Ascending aorta (tissue), 2 donors: ENCODE results near the gene MEN1. TPM values are rescaled to one million over a fixed set of nuclear protein-coding genes. Genes with fewer than 3 reads are reported as not detected.
A peak's percentile ranks its signal among the peaks of the same experiment; 100 is the strongest.

Experiments used
- DNase-seq, 2 donors: peaks; one replicate each; pipeline ENCODE4 v3.0.0-alpha.2; 2019; ENCODE audit warnings: low spot score in 2 of 2
- H3K27ac ChIP-seq, 2 donors: fragments of 200-600 bp; sonication (generic); one replicate each; pipeline ENCODE4 v1.5.1; 2016 to 2017; ENCODE audit warnings: mild to moderate bottlenecking in 1 of 2
- H3K27me3 ChIP-seq: fragments of 200-600 bp; sonication (generic); one replicate; pipeline ENCODE4 v1.5.1; 2017
- H3K36me3 ChIP-seq, 2 donors: fragments of 200-600 bp; sonication (generic); one replicate each; pipeline ENCODE4 v1.5.1; 2016
- H3K4me1 ChIP-seq, 2 donors: fragments of 200-600 bp; sonication (generic); one replicate each; pipeline ENCODE4 v1.5.1; 2016 to 2017; ENCODE audit warnings: mild to moderate bottlenecking in 1 of 2
- H3K4me3 ChIP-seq, 2 donors: fragments of 200-600 bp; sonication (generic); one replicate each; pipeline ENCODE4 v1.5.1; 2016 to 2017; ENCODE audit warnings: mild to moderate bottlenecking in 1 of 2
- H3K9me3 ChIP-seq, 2 donors: fragments of 200-600 bp; sonication (generic); one replicate each; pipeline ENCODE4 v1.5.1; 2016
- intact Hi-C: fragments of 100-400 bp; cut with DNase I; formaldehyde crosslinking; loops from one replicate; pipeline ENCODE4 v1.15.1; 2023
- total RNA-seq: library from RNA; depleted of rRNA; stranded (reverse); fragments of >200 nt; gene quantifications from one replicate; pipeline ENCODE4 v1.1.0, GENCODE V29; 2016
- TF ChIP-seq, protein P1 (sequence below), 3 experiments: fragments of 200-600 bp in 2 of 3; fragments of 450-650 bp in 1 of 3; sonication (generic) in 2 of 3; IDR thresholded peaks; one replicate each; pipeline ENCODE4 v1.5.1; 2016 to 2019; ENCODE audit warnings: antibody characterized with exemption in 3 of 3, mild to moderate bottlenecking in 1 of 3, moderate library complexity in 1 of 3

MEN1 gene
- total RNA-seq, 1 donor from 2014 or later, result 36.6 TPM

DNA sequence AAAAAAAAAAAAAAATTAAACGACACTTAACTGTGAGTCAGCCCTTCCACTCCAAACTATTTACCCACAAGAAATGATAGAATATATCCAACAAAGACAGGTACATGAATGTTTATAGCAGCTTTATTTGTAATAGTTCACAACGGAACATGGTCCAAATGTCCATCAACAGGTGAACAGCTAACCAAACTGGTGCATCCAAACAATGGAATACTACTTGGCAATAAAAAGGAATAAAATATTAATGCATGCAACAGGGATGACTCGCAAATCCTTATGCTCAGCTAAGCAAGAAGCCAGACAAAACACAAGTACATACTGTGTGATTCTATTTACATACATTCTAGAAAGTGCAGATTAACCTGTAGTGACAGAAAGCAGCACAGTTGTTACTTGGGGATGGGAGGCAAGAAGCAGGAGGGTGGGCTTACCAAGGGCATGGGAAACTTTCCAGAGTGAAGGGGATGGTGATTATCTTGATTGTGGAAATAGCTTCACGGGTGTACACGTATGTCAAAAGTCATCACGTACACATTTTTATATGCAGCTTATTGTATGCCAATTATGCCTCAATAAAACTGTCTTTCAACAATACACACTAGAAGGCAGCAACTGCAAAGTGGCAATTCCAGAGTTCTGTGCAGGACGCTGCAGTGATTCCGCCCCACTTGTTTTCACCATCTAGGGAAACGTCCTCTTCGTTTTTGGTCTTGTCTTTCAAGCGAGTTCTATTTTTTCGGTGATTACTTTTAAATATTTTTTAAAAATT lies 25.4 kb downstream of the MEN1 start:
- H3K36me3 ChIP-seq, result peaks cover 13 to 18% of the 10 kb centered on the region in 2 donors
- no peaks in the 10 kb centered on the region for H3K4me1 ChIP-seq
- H3K4me3 ChIP-seq, result no peak overlapping the region
- TF ChIP-seq, protein P1, sequence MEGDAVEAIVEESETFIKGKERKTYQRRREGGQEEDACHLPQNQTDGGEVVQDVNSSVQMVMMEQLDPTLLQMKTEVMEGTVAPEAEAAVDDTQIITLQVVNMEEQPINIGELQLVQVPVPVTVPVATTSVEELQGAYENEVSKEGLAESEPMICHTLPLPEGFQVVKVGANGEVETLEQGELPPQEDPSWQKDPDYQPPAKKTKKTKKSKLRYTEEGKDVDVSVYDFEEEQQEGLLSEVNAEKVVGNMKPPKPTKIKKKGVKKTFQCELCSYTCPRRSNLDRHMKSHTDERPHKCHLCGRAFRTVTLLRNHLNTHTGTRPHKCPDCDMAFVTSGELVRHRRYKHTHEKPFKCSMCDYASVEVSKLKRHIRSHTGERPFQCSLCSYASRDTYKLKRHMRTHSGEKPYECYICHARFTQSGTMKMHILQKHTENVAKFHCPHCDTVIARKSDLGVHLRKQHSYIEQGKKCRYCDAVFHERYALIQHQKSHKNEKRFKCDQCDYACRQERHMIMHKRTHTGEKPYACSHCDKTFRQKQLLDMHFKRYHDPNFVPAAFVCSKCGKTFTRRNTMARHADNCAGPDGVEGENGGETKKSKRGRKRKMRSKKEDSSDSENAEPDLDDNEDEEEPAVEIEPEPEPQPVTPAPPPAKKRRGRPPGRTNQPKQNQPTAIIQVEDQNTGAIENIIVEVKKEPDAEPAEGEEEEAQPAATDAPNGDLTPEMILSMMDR (IDR thresholded peaks at IDR 0.05), result no peak
- peak in 1 of 2 donors; percentile 4 for DNase-seq
- intact Hi-C loops, result no loop called here
- no peaks in the 10 kb centered on the region for H3K9me3 ChIP-seq
- H3K27me3 ChIP-seq, result no peaks in the 10 kb centered on the region
- H3K27ac ChIP-seq, result no peak overlapping the region

DNA sequence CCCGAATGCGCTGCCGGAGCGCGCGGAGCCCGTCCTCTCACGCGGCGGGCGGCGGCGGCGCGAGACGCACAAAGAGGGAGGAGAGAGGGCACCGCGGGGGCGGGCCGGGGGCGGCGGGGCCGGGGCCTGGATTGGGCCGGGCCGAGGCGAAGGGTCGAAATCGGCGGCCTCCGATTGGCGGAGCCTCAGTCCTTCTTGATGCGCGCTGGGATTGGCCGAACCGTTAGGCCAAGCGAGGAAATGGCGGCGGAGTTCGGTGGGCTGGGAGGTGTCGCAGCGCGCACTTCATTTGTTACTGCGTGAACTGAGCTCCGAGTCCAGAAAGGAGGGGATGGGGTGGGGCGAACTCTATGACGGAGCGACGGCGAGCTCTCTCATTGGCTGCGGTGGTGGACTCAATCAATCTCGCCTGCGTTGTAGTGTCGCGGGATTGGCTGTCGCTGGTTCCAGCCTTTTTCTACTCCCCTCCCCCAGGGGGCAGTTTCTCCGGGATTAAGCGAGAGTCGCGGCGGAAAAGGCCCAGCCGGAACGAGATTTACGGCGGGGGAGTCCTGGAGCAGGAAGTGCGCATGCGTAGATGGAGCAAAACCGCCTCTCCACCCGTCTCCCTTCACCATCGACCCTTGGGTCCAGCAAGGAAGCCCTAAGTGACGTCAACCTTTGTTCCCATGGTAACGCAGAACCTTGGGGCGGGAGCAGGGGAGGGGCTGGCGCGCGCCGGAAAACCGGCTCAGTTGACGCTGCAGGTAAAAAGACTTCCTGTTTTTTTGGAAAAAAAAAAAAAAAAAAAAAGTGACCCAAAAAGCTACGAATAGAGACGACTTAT lies 31.7 kb downstream of the MEN1 start, which contains the start of gene SF1:
Gene SF1, minus strand, starts transcription at position 70 of the 826 bp plus-strand sequence. CDS start 150 bp downstream, outside the sequence.
- TF ChIP-seq, protein P1 (IDR thresholded peaks at IDR 0.05), result peak in 1 of 3 experiments; percentile 8
- Histone ChIP-seq H3K4me1 (peaks cover 17 to 34% of the 10 kb centered on the region in 2 donors), H3K27me3 (no peaks in the 10 kb centered on the region), H3K9me3 (no peaks in the 10 kb centered on the region), H3K4me3 (peak within 1 kb of the TSS; percentile 85 to 95), H3K27ac (peak within 1 kb of the TSS; percentile 99 to 100), H3K36me3 (peaks cover 29 to 35% of the 10 kb centered on the region in 2 donors)
- peak; percentile 98 to 99 for DNase-seq
- intact Hi-C loops, result loop anchor here (1.0 to 2.0 kb wide), 3 partner anchors 25 to 32 kb away; partner anchors contain the start of genes MAP4K2 and MEN1

DNA sequence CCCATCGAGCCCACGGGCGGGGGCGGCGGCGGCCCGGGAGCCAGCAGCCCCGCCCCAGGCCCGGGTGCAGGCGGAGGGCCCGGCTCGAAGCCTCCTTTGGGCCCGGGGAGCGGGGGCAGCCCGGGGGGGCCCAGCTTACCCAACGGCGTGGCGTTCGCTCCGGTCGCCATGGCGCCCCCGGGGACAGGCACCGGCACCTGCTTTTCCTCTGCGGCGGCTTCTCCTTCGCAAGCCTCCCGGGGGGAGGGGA lies 32.2 kb downstream of the MEN1 start:
- no peaks in the 10 kb centered on the region for H3K9me3 ChIP-seq
- H3K4me3 ChIP-seq, result peak overlapping the region; percentile 85 to 95
- DNase-seq, result no peak
- peaks cover 35 to 40% of the 10 kb centered on the region in 2 donors for H3K36me3 ChIP-seq
- peaks cover 17 to 39% of the 10 kb centered on the region in 2 donors for H3K4me1 ChIP-seq
- H3K27ac ChIP-seq, result peak overlapping the region; percentile 99 to 100
- H3K27me3 ChIP-seq, result no peaks in the 10 kb centered on the region
- intact Hi-C loops, result loop anchor here (1.0 to 2.0 kb wide), 2 partner anchors 32 to 33 kb away; partner anchors contain the start of gene MEN1
- TF ChIP-seq, protein P1 (IDR thresholded peaks at IDR 0.05), result no peak

DNA sequence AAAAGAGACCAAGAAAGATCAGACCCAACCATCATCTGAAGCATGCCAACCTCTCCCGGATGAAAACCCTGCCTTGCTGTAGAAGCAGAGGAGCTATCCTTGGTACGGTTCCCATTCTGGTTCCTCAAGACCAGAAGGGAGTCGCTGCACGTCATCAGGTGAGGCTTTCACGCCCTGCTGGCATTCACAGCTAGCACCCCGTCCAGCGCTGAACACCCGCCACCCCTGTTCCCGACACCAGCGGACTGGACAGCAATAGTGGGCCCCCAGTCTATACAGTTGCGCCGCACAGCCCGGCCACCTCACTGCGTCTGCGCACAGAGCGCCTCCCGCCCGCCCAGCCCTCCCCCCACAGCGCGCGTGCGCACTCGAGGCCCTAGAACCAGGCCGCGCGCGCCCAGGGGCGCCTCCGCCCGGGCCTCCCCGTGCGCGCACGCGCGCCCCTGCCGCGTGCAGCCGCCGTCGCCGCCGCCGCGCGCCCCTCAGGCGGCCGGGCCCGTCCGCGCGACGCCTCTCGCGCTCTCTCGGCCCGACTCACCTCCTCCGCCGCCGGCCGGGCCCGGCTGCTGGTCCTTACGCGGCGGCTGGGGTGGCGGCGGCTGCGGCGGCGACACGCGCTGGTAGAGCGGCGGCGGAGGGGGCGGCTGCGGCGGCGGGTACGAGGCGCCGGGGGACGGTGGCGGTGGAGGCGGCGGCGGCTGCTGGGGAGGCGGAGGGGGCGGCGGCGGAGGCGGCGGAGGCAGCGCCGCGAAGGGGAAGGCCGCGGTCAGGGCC lies 32.7 kb downstream of the MEN1 start:
- intact Hi-C loops, result loop anchor here (1.0 to 2.0 kb wide), 3 partner anchors 17 to 33 kb away; partner anchors contain the start of gene MEN1
- peaks cover 20 to 43% of the 10 kb centered on the region in 2 donors for H3K4me1 ChIP-seq
- H3K4me3 ChIP-seq, result peak overlapping the region; percentile 85 to 95
- peak overlapping the region; percentile 99 to 100 for H3K27ac ChIP-seq
- peak in 1 of 2 donors; percentile 89 for DNase-seq
- H3K36me3 ChIP-seq, result peaks cover 40 to 45% of the 10 kb centered on the region in 2 donors
- no peaks in the 10 kb centered on the region for H3K9me3 ChIP-seq
- H3K27me3 ChIP-seq, result no peaks in the 10 kb centered on the region
- TF ChIP-seq, protein P1 (IDR thresholded peaks at IDR 0.05), result no peak

DNA sequence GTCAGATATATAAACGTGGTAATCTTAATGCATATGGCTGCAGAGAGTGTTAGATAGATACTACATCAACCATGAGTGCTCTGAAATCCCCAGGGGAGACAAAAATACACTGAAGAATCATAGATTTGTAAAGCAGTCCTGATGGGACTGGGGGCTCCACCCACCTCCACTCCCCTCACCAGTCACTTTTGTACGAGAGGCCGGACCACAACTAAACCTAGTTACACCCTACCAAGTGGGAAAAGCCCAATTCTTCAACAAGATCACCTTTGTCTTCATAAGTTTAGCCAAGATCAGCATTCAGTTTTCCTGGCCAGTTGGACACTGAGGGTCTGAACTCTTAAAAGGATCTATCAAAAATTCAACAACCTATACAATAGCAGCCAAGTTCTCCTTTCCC lies 33.5 kb downstream of the MEN1 start:
- Histone ChIP-seq H3K4me3 (peak overlapping the region; percentile 85 to 95), H3K27ac (peak overlapping the region; percentile 57 to 100), H3K9me3 (no peaks in the 10 kb centered on the region), H3K27me3 (no peaks in the 10 kb centered on the region), H3K36me3 (peaks cover 47 to 53% of the 10 kb centered on the region in 2 donors), H3K4me1 (peaks cover 20 to 49% of the 10 kb centered on the region in 2 donors)
- DNase-seq, result peak in 1 of 2 donors; percentile 51
- TF ChIP-seq, protein P1 (IDR thresholded peaks at IDR 0.05), result no peak
- intact Hi-C loops, result loop anchor here (2.0 kb wide), 1 partner anchor 16 kb away; no protein-coding TSS in a partner anchor
